OCI-LY7 (cell line): ENCODE measurements around the gene PAX3.

Experiments
- EZH2phosphoT487 ChIP-seq: fragments of 200-600 bp; sonication (generic); IDR thresholded peaks from 2 replicates; pipeline ENCODE4 v1.6.1; 2018; ENCODE audit warnings: low read depth, borderline replicate concordance, mild to moderate bottlenecking, mixed run types, antibody characterized with exemption, low read length, moderate library complexity, mixed read lengths
- TF ChIP-seq, protein P1 (sequence below): fragments of 200-600 bp; sonication (generic); conservative IDR thresholded peaks from 2 replicates; pipeline ENCODE4 v1.5.1; 2014; ENCODE audit warnings: mild to moderate bottlenecking, antibody characterized with exemption, low read length, moderate library complexity, mixed read lengths

DNA sequence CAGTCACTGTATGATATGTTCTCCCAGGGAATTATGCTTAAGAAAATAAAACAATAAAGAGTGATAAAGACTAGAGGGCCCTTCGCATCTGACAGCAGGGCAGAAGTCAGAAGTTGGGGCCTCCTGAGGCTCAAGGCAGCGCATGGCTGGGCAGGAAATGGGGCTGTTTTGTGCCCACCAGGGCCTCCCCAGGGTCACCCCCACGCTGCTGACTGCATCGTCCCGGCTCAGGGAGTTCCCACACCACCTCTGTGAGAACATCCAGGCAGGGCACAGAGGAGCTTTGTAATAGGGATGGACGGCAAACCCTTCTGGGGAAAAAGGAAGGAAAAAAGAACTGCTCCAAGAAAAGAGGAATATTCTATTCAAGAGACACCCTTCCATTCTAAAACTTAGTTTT is 41.2 kb downstream of the PAX3 start:
- TF ChIP-seq, protein P1, sequence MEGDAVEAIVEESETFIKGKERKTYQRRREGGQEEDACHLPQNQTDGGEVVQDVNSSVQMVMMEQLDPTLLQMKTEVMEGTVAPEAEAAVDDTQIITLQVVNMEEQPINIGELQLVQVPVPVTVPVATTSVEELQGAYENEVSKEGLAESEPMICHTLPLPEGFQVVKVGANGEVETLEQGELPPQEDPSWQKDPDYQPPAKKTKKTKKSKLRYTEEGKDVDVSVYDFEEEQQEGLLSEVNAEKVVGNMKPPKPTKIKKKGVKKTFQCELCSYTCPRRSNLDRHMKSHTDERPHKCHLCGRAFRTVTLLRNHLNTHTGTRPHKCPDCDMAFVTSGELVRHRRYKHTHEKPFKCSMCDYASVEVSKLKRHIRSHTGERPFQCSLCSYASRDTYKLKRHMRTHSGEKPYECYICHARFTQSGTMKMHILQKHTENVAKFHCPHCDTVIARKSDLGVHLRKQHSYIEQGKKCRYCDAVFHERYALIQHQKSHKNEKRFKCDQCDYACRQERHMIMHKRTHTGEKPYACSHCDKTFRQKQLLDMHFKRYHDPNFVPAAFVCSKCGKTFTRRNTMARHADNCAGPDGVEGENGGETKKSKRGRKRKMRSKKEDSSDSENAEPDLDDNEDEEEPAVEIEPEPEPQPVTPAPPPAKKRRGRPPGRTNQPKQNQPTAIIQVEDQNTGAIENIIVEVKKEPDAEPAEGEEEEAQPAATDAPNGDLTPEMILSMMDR = no peak
- no peak for TF ChIP-seq EZH2phosphoT487
